GM19468 (cell line): ENCODE measurements around the gene ZDHHC8.

Source experiments
- ATAC-seq: cut with Tn5 transposase; IDR thresholded peaks from one replicate; pipeline ENCODE4 v1.9.1; 2021; ENCODE audit warnings: mild to moderate bottlenecking, moderate library complexity, moderate number of reproducible peaks; ENCODE audit not compliant: unreplicated experiment; ENCODE audit errors: extremely low read depth

ZDHHC8 gene

GRCh38 chr22:20140521-20140964 is 8.9 kb downstream of the ZDHHC8 start:
- ATAC-seq = no peak

DNA sequence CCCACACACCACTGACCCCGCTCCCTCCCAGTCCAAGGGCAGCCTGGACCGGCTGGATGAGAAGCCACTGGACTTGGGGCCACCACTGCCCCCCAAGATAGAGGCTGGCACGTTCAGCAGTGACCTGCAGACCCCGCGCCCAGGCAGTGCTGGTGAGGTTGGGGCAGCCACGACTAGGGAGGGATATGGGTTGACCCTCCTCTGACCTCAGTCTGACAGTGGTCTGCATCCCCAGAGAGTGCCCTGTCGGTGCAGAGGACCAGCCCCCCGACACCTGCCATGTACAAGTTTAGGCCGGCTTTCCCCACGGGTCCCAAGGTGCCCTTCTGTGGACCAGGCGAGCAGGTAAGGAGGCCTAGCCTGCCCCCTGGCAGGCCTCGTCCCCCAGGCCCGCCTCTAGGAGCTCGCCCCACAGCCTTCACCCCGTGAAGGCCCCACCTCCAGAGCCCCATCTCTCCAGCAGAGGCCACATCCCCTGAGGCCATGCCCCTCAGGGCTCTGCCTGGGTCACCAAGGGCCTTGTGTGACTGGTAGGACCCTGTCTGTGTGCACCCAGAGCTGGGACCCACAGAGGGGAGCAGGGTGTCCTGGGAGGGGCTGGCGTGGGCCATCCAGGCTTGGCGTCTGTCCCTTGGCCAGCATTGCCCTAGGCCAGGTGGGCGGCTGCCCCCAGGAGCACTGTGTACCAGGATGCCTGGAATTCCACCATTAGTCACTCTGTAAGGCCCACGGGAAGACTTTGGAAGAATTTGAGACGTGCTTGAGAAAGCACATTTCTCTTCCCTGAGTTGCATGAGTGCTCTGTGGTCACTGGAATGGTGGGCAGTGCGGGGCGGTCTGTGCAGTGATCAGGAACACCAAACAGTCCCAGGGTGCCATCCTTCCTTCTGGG is 9.8 kb downstream of the ZDHHC8 start:
- no peak for ATAC-seq

GRCh38 chr22:20142711-20143621 is 11.4 kb downstream of the ZDHHC8 start:
- no peak for ATAC-seq

DNA sequence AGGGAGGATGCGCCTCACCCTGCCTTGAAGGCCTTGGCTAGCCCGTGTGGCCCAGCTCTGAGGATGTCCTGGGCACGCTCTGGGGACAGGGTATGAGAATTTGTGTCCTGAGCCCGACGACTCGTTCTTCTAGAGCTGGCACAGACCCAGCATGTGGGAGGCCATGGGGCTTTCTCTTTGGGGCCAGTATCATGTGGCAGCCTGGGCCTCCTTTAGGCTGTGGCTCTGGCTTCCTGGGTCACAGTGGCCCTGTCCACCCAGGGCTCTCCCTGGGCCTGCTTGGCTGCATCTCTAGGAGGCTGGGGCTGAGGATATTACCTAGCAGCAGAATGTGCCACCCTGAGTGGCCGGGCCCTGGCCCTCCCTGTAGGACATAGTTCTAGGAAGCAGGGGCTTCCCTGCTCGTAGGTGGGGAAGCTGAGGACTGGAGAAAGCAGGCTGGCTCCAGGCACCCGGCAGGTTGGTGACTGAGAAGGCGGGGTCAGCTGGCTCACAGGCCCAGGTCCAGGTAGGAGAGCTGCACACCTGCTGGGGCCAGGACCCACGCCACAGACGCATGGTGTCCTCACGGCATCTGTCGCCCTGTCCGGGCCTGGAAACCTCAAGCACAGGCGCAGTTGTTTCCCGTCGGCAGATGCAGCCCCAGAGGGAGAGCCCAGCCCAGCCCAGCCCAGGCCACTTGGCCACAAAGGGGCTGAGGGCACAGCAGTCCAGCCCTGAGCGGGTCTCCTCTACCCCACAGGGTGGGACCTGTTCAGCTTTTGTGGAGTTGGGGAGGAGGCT is 12.5 kb downstream of the ZDHHC8 start:
- no peak for ATAC-seq

GRCh38 chr22:20145206-20145831 is 13.7 kb downstream of the ZDHHC8 start:
- ATAC-seq = no peak

- no peak for ATAC-seq
These were observed 14.2 kb downstream of the ZDHHC8 start for GRCh38 chr22:20145832-20146223.

DNA sequence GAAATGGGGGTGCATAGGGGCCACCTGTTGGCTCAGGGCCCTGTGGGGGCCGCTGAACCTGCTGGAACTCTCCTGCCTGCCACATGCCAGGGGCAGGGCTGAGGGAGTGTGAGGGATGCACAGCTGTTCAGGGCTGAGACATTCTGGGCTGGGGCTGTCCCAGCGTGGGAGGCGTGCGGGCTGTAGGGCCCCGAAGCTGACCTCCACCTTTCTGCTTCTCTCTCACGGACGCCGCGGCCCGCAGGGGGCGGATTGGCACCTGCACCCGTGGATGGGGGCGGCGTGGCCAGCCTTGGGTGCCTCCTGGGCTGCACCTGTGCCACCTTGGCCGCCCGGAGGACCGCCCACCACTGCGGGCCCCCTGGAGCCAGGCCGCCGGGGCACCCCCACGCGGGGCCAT is 15.2 kb downstream of the ZDHHC8 start:
- no peak for ATAC-seq

DNA sequence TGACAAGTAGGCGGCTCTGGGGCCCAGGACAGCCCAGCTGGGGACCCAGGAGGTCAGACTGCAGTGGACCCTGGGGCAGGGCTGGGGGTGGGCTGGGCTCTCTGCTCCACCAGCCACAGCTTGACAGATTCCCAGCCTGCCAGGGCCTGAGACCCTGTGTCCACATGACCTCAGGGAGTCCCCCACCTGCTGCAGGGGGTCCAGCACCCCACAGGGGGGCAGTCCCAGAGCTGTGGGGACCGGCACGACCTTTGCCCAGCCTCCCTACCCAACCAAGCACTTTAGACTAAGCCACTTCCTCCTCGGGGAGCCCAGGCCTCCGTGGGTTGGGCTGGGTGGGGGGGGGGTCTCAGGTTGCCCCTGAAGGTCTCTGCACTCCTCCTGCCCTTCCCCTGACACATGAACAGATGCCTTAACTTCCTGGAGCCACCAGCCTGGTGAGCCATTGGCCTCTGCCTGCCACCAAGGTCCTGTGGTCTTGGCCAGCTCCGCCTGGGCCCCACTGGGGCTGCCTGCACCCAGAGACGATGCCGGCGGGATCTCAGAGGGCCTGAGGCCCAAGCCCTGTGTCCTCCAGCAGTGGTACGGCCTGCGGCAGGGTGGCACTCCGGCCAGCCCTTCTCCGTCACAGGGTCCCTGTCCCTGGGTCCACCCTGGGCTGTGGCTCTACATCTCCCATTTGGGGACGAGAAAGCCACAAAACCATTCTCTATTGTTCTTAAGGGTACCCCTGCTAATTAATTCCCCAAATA is 15.8 kb downstream of the ZDHHC8 start:
- no peak for ATAC-seq

DNA sequence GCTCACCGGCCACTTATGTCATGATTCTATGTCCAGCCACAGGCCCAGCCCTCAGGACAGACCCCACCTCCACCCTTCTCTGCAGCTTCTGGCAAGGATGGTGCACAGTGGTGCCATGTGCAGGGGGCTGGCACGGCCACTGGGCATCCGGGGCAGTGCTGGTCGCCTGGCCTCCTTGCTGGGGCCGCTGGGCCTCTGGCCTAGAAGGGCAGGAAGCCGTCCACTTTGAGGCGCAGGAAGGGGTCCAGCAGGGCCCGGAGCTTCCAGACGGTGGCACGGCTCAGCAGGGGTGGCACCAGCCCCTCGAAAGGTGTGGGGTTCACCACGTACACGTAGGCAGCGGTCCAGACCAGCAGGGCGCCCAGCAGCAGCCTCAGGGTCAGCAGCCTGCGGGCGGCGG is 16.8 kb downstream of the ZDHHC8 start:
- ATAC-seq = no peak

DNA sequence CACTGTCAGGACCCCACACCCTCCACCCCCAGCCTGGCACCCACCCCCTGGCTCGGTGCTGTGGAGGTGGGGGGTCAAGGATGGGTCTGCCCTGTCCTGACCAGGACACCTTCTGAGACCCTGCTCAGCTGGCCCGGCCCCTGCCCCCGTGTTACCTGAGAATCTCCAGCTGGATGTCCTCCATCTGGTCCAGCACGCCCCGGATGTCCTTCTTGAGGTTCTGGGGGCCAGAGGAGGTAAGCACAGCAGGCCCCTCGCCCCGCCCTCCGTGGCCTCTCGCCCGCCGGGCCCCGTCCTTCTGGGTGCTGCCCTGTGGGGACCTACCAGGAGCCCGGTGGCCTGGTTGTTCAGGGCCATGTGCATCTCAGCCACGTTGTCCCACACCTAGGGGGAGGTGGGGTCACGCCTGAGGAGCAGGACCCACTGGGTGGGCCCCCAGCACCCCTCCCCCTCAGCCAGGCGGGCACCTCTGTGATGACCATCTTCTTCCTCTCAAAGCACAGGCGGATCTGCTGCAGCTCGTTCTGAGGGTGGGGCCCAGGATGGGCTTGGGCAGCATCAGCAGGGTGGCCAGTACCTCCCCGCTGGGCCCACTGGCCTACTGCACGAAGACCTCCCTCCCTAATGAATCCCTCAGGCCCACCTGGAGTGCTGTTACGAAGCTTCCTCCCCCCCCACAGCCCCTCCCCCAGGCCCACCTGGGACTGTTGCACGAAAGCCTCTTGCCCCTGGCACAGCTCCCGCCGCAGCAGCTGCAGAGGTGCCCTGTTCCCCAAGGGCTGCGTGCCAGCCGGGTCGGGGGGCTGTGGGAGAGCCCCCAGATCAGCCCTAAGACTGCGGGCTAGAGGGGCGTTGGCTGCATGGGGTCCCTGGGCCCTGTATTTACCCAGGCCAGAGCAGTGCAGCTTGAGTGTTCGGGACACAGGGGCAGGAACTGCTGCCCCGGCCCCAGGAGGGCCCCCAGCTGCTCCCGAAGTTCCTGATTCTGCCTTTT is 17.9 kb downstream of the ZDHHC8 start:
- no peak for ATAC-seq

DNA sequence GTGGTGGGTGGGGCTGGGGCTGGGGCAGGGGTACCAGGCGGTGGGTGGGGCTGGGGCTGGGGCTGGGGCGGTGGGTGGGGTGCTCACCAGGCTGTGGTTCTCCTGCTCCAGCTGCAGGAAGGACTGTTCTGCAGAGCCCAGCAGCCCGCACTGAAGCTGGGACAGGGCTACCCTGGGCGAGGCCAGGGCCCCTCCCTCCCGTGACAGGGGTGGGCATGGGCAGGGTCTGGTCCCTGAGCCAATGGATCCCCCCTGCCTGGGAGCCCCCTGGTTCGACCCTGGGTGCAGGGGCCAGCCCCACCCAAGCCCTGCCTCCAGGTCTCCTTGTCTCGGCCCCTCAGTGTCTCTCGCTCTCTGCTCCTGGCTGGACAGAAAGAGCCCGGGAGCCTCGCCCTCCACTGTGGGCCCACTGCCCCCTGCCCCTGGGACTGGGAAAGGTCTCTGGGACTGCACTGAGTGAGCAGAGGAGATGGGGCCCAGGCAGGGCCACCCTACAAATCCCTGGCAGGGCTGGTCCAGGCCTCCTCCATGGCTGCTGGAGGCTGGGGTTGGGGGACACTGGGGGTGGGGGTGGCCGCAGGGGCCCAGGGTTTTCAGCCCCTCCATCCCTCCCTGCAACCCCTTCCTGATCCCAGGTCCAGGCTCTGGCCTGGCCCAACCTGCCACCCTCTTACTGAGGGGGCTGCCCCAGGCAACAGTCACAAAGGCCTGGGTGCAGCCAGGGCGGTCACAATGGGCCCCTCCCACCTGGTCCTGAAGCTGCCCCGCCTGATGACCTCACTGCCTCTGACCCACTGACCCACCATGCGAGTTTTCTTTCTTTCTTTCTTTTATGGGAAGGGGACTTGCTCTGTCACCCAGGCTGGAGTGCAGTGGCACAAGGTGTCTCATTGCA is 19.0 kb downstream of the ZDHHC8 start, which contains the start of gene CCDC188:
Gene CCDC188, minus strand, starts transcription at position 675 of the 895 bp plus-strand sequence. Its CDS starts 69 bp downstream, at position 606.
- ATAC-seq = no peak

DNA sequence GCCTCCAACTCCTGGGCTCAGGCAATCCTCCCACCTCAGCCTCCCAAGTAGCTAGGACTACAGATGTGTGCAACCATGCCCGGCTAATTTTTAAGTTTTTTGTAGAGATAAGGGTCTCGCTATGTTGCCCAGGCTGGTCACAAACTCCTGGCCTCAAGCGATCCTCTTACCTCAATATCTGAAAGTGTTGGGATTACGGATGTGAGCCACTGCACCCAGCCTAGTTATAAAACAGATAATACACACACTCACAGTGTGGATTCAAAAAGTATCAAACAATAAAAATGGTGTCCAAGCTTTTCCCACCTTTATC is 19.6 kb downstream of the ZDHHC8 start:
- no peak for ATAC-seq

DNA sequence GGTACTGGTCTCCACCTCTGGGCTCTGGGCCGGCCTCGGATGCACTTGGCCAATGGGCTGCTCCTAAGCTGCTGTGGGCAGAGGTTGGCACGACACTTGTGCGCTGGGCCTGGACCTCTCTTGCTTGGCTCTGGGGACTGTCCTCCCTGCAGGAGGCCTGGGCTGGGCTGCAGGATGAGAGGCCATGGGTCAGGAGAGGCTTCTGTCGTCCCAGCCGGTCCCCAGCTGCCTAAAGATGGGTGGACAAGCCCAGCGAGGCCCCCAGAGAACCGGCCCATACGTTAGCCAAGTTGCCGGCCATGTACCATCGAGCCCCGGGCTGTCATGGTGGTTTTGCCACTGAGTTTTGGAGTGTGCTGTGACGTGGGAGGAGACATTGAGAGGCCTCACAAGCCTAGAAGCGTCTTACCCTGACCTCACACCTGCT is 20.9 kb downstream of the ZDHHC8 start:
- ATAC-seq = no peak

GRCh38 chr22:20153945-20154344 is 22.3 kb downstream of the ZDHHC8 start:
- ATAC-seq = no peak

DNA sequence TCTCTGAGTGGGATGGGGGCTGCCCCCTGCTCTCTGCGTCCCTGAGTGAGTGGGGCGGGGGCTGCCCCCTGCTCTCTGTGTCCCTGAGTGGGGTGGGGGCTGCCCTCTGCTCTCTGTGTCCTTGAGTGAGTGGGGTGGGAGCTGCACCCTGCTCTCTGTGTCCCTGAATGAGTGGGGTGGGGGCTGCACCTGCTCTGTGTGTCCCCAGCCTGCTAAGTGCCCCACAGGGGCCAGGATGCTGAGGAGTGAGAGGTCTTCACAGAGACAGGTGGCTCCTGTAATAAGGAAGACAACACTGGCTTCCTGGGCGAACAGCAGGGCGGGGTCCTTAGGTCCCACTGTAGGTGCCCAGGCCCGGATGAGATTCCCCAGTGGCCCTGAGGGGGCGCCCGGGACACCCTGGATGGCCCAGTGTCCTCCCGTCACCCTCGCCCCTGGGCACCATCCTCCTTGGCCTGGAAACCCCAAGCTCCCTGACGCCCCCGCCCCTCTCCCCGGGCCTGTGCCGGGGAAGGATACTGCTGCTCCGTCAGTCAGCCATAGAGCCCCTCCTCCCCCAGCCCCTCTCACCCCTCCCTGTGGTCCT is 23.1 kb downstream of the ZDHHC8 start:
- ATAC-seq = no peak

- ATAC-seq = no peak
These were observed 23.9 kb downstream of the ZDHHC8 start for GRCh38 chr22:20155330-20156041.
